OCI-LY1 (cell line): Measurements from ENCODE around the gene FLAD1.

Source experiments
- H2AFZ ChIP-seq: fragments of 200-600 bp; sonication (generic), shearing (Covaris generic); 2 replicates; pipeline ENCODE4 v1.6.0; 2014; ENCODE audit warnings: antibody characterized with exemption, mild to moderate bottlenecking, low read length
- H3F3A ChIP-seq: fragments of 200-600 bp; sonication (generic), shearing (Covaris generic); 2 replicates; pipeline ENCODE4 v1.6.0; 2014; ENCODE audit warnings: mild to moderate bottlenecking, antibody characterized with exemption, low read length, moderate library complexity; ENCODE audit not compliant: insufficient read depth
- H3K27ac ChIP-seq: fragments of 200-600 bp; sonication (generic); 2 replicates; pipeline ENCODE4 v1.5.1; 2014; ENCODE audit warnings: low read length, mixed run types, mild to moderate bottlenecking, low read depth; ENCODE audit not compliant: poor library complexity, severe bottlenecking
- H3K27me3 ChIP-seq: fragments of 200-600 bp; sonication (generic); 2 replicates; pipeline ENCODE4 v1.6.0; 2014; ENCODE audit warnings: antibody characterized with exemption, mild to moderate bottlenecking, low read length, moderate library complexity; ENCODE audit not compliant: insufficient read depth
- H3K36me3 ChIP-seq: fragments of 200-600 bp; sonication (generic); 2 replicates; pipeline ENCODE4 v1.6.1; 2014; ENCODE audit warnings: mild to moderate bottlenecking, antibody characterized with exemption, low read length, moderate library complexity, mixed read lengths; ENCODE audit not compliant: insufficient read depth
- H3K4me1 ChIP-seq: fragments of 200-600 bp; sonication (generic); 2 replicates; pipeline ENCODE4 v1.5.1; 2014; ENCODE audit warnings: mild to moderate bottlenecking, low read length, moderate library complexity; ENCODE audit not compliant: insufficient read depth, severe bottlenecking
- H3K4me2 ChIP-seq: fragments of 200-600 bp; sonication (generic), shearing (Covaris generic); 2 replicates; pipeline ENCODE4 v1.6.1; 2014; ENCODE audit warnings: low read length
- H3K4me3 ChIP-seq: fragments of 200-600 bp; sonication (generic); 2 replicates; pipeline ENCODE4 v1.5.1; 2014; ENCODE audit warnings: low read length, low read depth, mild to moderate bottlenecking, mixed read lengths; ENCODE audit not compliant: poor library complexity, severe bottlenecking
- H3K79me2 ChIP-seq: fragments of 200-600 bp; shearing (Covaris generic); 2 replicates; pipeline ENCODE4 v1.6.1; 2016; ENCODE audit warnings: mixed run types, low read length, mixed read lengths; ENCODE audit not compliant: insufficient read depth
- H3K9ac ChIP-seq: fragments of 200-600 bp; sonication (generic), shearing (Covaris generic); 2 replicates; pipeline ENCODE4 v1.6.1; 2014; ENCODE audit warnings: mild to moderate bottlenecking, low read length, mixed read lengths
- H3K9me2 ChIP-seq: fragments of 200-600 bp; sonication (generic), shearing (Covaris generic); 2 replicates; pipeline ENCODE4 v1.6.1; 2014; ENCODE audit warnings: low read depth, mild to moderate bottlenecking, low read length, mixed read lengths
- H3K9me3 ChIP-seq: fragments of 200-600 bp; shearing (Covaris generic); 2 replicates; pipeline ENCODE4 v1.6.1; 2014; ENCODE audit warnings: low read length, mixed read lengths
- H4K20me1 ChIP-seq: fragments of 200-600 bp; sonication (generic), shearing (Covaris generic); 2 replicates; pipeline ENCODE4 v1.6.0; 2016; ENCODE audit warnings: mild to moderate bottlenecking, low read length; ENCODE audit not compliant: insufficient read depth
- CTCF ChIP-seq: fragments of 200-600 bp; sonication (generic), shearing (Covaris generic); IDR thresholded peaks from 2 replicates; pipeline ENCODE4 v1.5.1; 2017; ENCODE audit warnings: mild to moderate bottlenecking, antibody characterized with exemption, low read length, moderate library complexity, mixed read lengths
- EZH2 ChIP-seq: fragments of 200-600 bp; sonication (generic), shearing (Covaris generic); IDR thresholded peaks from 2 replicates; pipeline ENCODE4 v1.8.0; 2017; ENCODE audit warnings: borderline replicate concordance, mixed run types, mild to moderate bottlenecking, antibody characterized with exemption, low read length, moderate library complexity, mixed read lengths

The FLAD1 gene

GRCh38 chr1:155011004-155011416 lies 27.9 kb downstream of the FLAD1 start:
- H3K9ac ChIP-seq = no peak overlapping the region
- peaks cover 4% of the 10 kb centered on the region; the same call in 1 of the 2 replicates for H3F3A ChIP-seq
- no peak overlapping the region for H3K27ac ChIP-seq
- no peaks in the 10 kb centered on the region for H3K9me3 ChIP-seq
- peaks cover 6% of the 10 kb centered on the region for H3K4me1 ChIP-seq
- H3K4me3 ChIP-seq = no peak overlapping the region
- no peaks in the 10 kb centered on the region for H4K20me1 ChIP-seq
- no peaks in the 10 kb centered on the region for H3K79me2 ChIP-seq
- H3K36me3 ChIP-seq = no peaks in the 10 kb centered on the region
- H2AFZ ChIP-seq = no peak overlapping the region
- TF ChIP-seq CTCF (no peak), EZH2 (no peak)
- H3K9me2 ChIP-seq = no peaks in the 10 kb centered on the region
- H3K4me2 ChIP-seq = no peak overlapping the region
- no peaks in the 10 kb centered on the region for H3K27me3 ChIP-seq

- Histone ChIP-seq H3K36me3 (peaks cover 1% of the 10 kb centered on the region), H3K27me3 (no peaks in the 10 kb centered on the region), H3K9me3 (no peaks in the 10 kb centered on the region), H3K27ac (no peak overlapping the region), H3K4me2 (no peak overlapping the region), H3K9me2 (no peaks in the 10 kb centered on the region), H3K79me2 (no peaks in the 10 kb centered on the region), H3K4me3 (no peak overlapping the region), H3F3A (no peaks in the 10 kb centered on the region), H3K9ac (no peak overlapping the region), H3K4me1 (peaks cover 4% of the 10 kb centered on the region), H2AFZ (no peak overlapping the region), H4K20me1 (no peaks in the 10 kb centered on the region)
- TF ChIP-seq CTCF (no peak), EZH2 (no peak)
These were observed 28.4 kb downstream of the FLAD1 start for GRCh38 chr1:155011437-155012025.

DNA sequence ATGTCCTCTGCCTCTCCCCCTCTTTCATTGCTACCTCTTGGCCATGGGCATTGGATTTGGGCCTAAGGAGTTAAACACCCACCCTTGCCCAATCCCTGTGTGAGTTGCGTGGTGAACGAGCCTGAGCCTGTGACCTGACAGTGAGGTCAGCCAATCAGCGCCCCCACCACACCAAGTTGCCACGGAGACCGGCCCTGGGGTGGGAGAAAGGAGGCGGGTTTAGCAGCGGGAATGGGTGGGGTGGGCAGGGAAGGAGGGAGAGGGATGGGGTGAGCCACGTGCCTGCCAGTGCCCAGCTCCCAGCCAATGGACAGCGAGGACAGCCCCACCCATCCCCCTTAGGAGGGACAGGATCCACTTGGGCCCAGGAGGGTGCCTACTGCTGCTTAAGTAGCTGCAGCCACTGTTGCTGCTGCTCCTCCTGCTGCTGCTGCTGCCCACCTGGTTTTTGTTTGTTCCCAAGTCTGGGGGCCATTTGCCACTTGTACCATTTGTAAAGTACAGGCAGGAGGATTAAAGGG lies 28.9 kb downstream of the FLAD1 start:
- H3K9me3 ChIP-seq = no peaks in the 10 kb centered on the region
- no peak overlapping the region for H3K4me2 ChIP-seq
- H3K79me2 ChIP-seq = no peaks in the 10 kb centered on the region
- peaks cover 4% of the 10 kb centered on the region for H3K36me3 ChIP-seq
- no peak overlapping the region for H3K9ac ChIP-seq
- H4K20me1 ChIP-seq = no peaks in the 10 kb centered on the region
- no peaks in the 10 kb centered on the region for H3K9me2 ChIP-seq
- no peak overlapping the region for H2AFZ ChIP-seq
- H3K27ac ChIP-seq = no peak overlapping the region
- peaks cover 9% of the 10 kb centered on the region for H3K4me1 ChIP-seq
- H3K27me3 ChIP-seq = no peaks in the 10 kb centered on the region
- H3K4me3 ChIP-seq = no peak overlapping the region
- TF ChIP-seq EZH2 (no peak), CTCF (no peak)
- H3F3A ChIP-seq = no peaks in the 10 kb centered on the region
